HL-60 (cell line): ENCODE measurements around the gene GRIN2D.

Experiments used
- DNase-seq, 2 experiments: peaks; one replicate each; pipeline ENCODE4 v3.0.0-alpha.2; 2010 to 2020; ENCODE audit warnings: low read depth in 1 of 2, low spot score in 1 of 2
- H3K27ac ChIP-seq: fragments of 250-450 bp; sonication (Bioruptor Pico); replicated peaks from 2 replicates; pipeline ENCODE4 v1.5.1; 2020; ENCODE audit warnings: mild to moderate bottlenecking, moderate library complexity
- H3K27me3 ChIP-seq: fragments of 250-450 bp; sonication (Bioruptor Pico); 2 replicates; pipeline ENCODE4 v1.5.1; 2021; ENCODE audit warnings: mild to moderate bottlenecking, moderate library complexity; ENCODE audit not compliant: insufficient read depth, poor library complexity, severe bottlenecking
- H3K4me3 ChIP-seq: replicated peaks from 2 replicates; pipeline ENCODE4 v1.5.1; 2011; ENCODE audit warnings: mild to moderate bottlenecking, control low read depth, low read length; ENCODE audit not compliant: insufficient read depth
- CTCF ChIP-seq: IDR thresholded peaks from one replicate; pipeline ENCODE4 v1.5.1; 2011; ENCODE audit warnings: low read length, control low read depth, inconsistent platforms; ENCODE audit not compliant: insufficient read depth
- GABPA ChIP-seq: IDR thresholded peaks from 2 replicates; pipeline ENCODE4 v1.6.1; 2012; ENCODE audit warnings: low read depth
- POLR2AphosphoS5 ChIP-seq: IDR thresholded peaks from 2 replicates; pipeline ENCODE4 v1.6.1; 2012; ENCODE audit warnings: low read depth
- SPI1 ChIP-seq: IDR thresholded peaks from 2 replicates; pipeline ENCODE4 v1.6.1; 2012; ENCODE audit warnings: low read depth, mild to moderate bottlenecking, borderline replicate concordance
- TF ChIP-seq, protein P1 (sequence below): IDR thresholded peaks from 2 replicates; pipeline ENCODE4 v1.6.1; 2012; ENCODE audit warnings: low read depth; ENCODE audit not compliant: insufficient replicate concordance

GRIN2D gene

DNA sequence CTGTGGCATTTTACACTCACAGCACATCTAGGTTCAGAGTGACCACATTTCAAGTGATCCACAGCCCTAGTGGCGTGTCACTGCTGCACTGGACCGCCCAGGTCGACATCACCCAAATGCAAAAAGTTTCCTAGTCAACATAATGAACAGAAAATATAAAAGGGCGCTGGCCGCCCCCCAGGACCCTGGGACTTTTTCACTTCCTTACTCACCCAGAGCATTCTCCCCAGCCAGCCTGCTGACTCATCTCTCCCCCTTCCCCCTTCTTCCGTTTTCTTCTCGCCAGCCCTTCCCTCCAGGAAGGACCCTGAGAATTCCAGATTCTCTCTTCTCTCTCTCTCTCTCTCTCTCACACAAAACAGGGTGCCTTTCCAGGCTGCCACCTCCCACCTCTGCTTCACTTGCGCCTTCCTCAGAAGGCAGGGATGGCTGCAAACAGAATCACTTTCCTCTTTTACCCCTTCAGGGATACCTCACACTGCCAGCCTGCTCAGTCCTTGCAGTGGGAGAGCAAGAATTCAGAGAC, 31.3 kb downstream of the GRIN2D start:
- Histone ChIP-seq H3K27ac (peak overlapping the region; percentile 72), H3K4me3 (no peak overlapping the region), H3K27me3 (no peaks in the 10 kb centered on the region)
- peak; percentile 44 to 50 for DNase-seq
- TF ChIP-seq SPI1: peak; percentile 69; the same call in 1 of the 2 replicates
- TF ChIP-seq, protein P1, sequence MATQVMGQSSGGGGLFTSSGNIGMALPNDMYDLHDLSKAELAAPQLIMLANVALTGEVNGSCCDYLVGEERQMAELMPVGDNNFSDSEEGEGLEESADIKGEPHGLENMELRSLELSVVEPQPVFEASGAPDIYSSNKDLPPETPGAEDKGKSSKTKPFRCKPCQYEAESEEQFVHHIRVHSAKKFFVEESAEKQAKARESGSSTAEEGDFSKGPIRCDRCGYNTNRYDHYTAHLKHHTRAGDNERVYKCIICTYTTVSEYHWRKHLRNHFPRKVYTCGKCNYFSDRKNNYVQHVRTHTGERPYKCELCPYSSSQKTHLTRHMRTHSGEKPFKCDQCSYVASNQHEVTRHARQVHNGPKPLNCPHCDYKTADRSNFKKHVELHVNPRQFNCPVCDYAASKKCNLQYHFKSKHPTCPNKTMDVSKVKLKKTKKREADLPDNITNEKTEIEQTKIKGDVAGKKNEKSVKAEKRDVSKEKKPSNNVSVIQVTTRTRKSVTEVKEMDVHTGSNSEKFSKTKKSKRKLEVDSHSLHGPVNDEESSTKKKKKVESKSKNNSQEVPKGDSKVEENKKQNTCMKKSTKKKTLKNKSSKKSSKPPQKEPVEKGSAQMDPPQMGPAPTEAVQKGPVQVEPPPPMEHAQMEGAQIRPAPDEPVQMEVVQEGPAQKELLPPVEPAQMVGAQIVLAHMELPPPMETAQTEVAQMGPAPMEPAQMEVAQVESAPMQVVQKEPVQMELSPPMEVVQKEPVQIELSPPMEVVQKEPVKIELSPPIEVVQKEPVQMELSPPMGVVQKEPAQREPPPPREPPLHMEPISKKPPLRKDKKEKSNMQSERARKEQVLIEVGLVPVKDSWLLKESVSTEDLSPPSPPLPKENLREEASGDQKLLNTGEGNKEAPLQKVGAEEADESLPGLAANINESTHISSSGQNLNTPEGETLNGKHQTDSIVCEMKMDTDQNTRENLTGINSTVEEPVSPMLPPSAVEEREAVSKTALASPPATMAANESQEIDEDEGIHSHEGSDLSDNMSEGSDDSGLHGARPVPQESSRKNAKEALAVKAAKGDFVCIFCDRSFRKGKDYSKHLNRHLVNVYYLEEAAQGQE: no peak
- TF ChIP-seq GABPA: no peak
- TF ChIP-seq POLR2AphosphoS5: no peak

DNA sequence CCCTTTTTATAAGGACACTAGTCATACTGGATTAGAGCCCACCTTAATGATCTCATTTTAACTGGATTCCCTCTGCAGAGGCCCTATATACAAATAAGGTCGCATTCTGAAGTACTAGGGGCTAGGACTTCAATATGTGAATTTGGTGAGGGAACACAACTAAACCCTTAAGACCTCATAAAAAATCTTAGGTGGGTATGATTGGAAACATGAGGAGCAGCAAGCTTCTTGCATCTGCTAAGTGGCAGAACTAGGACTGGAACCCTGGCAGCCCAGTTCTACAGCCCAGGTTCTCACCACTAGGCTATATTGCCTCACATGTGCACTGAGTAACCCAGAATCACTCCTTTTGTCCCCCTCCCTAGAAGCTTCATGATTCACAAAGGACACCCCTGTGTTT, 35.2 kb downstream of the GRIN2D start:
- H3K27me3 ChIP-seq: no peaks in the 10 kb centered on the region
- no peak for DNase-seq
- TF ChIP-seq GABPA: no peak
- no peak for TF ChIP-seq CTCF
- TF ChIP-seq, protein P1: no peak
- no peak for TF ChIP-seq SPI1
- no peak for TF ChIP-seq POLR2AphosphoS5
- no peak overlapping the region for H3K27ac ChIP-seq
- H3K4me3 ChIP-seq: no peak overlapping the region

DNA sequence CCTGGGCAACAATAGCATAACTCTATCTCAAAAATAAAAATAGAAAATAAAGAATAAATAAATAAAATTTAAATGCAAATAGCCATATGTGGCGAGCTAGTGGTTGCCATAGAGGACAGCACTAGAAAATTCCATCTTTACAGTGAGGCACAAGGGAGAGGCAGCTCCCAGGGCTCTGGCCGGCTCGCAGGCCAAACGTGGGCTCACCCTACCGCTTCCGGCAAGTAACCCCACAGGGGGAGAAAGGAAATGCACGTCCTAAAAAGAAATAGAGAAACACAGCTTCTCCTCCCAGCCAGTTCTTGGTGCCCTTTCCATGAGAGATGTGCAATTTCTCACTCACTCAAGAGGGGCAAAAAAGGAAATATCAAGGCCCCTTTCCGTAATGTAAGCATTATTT, 39.9 kb downstream of the GRIN2D start:
- Histone ChIP-seq H3K4me3 (no peak overlapping the region), H3K27ac (no peak overlapping the region), H3K27me3 (no peaks in the 10 kb centered on the region)
- TF ChIP-seq POLR2AphosphoS5 (no peak), GABPA (no peak), SPI1 (no peak), CTCF (no peak)
- TF ChIP-seq, protein P1: no peak
- DNase-seq: peak in 1 of 2 experiments; percentile 30
